Measurements from ENCODE around the gene PSME2. TPM values are rescaled to one million over a fixed set of nuclear protein-coding genes. Genes with fewer than 3 reads are reported as not detected.

PSME2 gene
- total and polyA plus RNA-seq, 2 of the 13 experiments (the other 11 are each of a cell fraction or from before 2014, with no cell fraction given) = 332 to 716 TPM

DNA sequence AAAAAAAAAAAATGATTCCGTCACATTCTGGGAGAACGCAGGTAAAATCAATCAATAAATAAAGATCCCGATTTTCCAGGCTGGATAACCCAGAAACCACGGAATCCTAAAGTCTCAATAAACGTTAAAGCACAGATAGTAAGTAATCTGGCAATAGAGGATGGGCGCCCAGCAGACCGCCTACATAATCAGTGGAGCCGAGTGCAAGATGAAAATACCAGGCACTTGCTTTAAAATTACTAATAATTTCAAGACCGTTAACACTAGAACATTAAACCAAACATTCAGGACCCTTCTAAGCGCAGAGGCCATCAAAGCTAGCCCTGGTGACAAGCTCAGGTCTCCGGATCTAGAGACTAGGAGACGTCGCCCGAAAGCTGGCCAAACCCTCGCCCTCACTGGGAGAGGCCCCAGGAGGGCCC lies 33.0 kb downstream of the PSME2 start (continued):
- TF ChIP-seq, protein P1, sequence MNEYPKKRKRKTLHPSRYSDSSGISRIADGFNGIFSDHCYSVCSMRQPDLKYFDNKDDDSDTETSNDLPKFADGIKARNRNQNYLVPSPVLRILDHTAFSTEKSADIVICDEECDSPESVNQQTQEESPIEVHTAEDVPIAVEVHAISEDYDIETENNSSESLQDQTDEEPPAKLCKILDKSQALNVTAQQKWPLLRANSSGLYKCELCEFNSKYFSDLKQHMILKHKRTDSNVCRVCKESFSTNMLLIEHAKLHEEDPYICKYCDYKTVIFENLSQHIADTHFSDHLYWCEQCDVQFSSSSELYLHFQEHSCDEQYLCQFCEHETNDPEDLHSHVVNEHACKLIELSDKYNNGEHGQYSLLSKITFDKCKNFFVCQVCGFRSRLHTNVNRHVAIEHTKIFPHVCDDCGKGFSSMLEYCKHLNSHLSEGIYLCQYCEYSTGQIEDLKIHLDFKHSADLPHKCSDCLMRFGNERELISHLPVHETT (CRISPR knock-in tag; conservative IDR thresholded peaks at IDR 0.05) = no peak
- no peak for TF ChIP-seq RORA (CRISPR knock-in tag; IDR thresholded peaks at IDR 0.05)
- peak; percentile 32; the same call in 1 of the 2 replicates for TF ChIP-seq ZNF180 (CRISPR knock-in tag; IDR thresholded peaks at IDR 0.05; ENCODE audit: borderline replicate concordance, low read depth)
- TF ChIP-seq ZBTB37 (CRISPR knock-in tag; IDR thresholded peaks at IDR 0.05) = 0 out of 2 replicates have a peak, but pooled peaks have one; percentile 3
- TF ChIP-seq, protein P2, sequence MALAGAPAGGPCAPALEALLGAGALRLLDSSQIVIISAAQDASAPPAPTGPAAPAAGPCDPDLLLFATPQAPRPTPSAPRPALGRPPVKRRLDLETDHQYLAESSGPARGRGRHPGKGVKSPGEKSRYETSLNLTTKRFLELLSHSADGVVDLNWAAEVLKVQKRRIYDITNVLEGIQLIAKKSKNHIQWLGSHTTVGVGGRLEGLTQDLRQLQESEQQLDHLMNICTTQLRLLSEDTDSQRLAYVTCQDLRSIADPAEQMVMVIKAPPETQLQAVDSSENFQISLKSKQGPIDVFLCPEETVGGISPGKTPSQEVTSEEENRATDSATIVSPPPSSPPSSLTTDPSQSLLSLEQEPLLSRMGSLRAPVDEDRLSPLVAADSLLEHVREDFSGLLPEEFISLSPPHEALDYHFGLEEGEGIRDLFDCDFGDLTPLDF (CRISPR knock-in tag; IDR thresholded peaks at IDR 0.05) = peak; percentile 71; the same call in 1 of the 2 replicates
- TF ChIP-seq ZNF414 (CRISPR knock-in tag; IDR thresholded peaks at IDR 0.05) = no peak
- TF ChIP-seq TP53 (CRISPR knock-in tag; conservative IDR thresholded peaks at IDR 0.05) = 0 out of 2 replicates have a peak, but pooled peaks have one; percentile 90
- no peak for TF ChIP-seq ETV6 (CRISPR knock-in tag; conservative IDR thresholded peaks at IDR 0.05)
- no peak for TF ChIP-seq IKZF1 (IDR thresholded peaks at IDR 0.05)
- no peak for TF ChIP-seq GATA4 (IDR thresholded peaks at IDR 0.05; ENCODE audit: borderline replicate concordance, low read depth)
- TF ChIP-seq MLLT10 (CRISPR knock-in tag; IDR thresholded peaks at IDR 0.05) = 0 out of 2 replicates have a peak, but pooled peaks have one; percentile 34
- TF ChIP-seq SNAI1 (CRISPR knock-in tag; IDR thresholded peaks at IDR 0.05; ENCODE audit: borderline replicate concordance) = 0 out of 2 replicates have a peak, but pooled peaks have one; percentile 1
